ENCODE results near the gene NGF. TPM values are rescaled to one million over a fixed set of nuclear protein-coding genes. Genes with fewer than 3 reads are reported as not detected.
"Not testable (repeated sequence)": the region's sequence is repeated elsewhere in the genome, so short reads cannot be mapped to it uniquely, and the experiment has no call there.

The NGF gene
- total RNA-seq, 1 donor from 2014 or later: 41.7 TPM

GRCh38 chr1:115373305-115373704 is 35.3 kb upstream of the NGF start:
- Mint-ChIP-seq H3K27me3 (ENCODE audit: low read depth) (no peaks in the 10 kb centered on the region), H3K4me1 (ENCODE audit: low read depth) (peaks cover 1% of the 10 kb centered on the region), H3K9me3 (ENCODE audit: low read depth) (no peaks in the 10 kb centered on the region), H3K36me3 (ENCODE audit: low read depth) (no peaks in the 10 kb centered on the region), H3K4me3 (ENCODE audit: unreplicated experiment) (no peak overlapping the region), H3K27ac (ENCODE audit: unreplicated experiment) (no peak overlapping the region)
- DNase-seq (ENCODE audit: low spot score): no peak
- TF ChIP-seq CTCF (IDR thresholded peaks at IDR 0.05): no peak

GRCh38 chr1:115365738-115366137 is 27.7 kb upstream of the NGF start:
- Mint-ChIP-seq H3K27ac (ENCODE audit: unreplicated experiment) (peak overlapping the region; percentile 38), H3K4me1 (ENCODE audit: low read depth) (peaks cover 44% of the 10 kb centered on the region), H3K36me3 (ENCODE audit: low read depth) (no peaks in the 10 kb centered on the region), H3K9me3 (ENCODE audit: low read depth) (peaks cover 10% of the 10 kb centered on the region), H3K27me3 (ENCODE audit: low read depth) (no peaks in the 10 kb centered on the region), H3K4me3 (ENCODE audit: unreplicated experiment) (no peak overlapping the region)
- no peak for DNase-seq (ENCODE audit: low spot score)
- TF ChIP-seq CTCF (IDR thresholded peaks at IDR 0.05): no peak

GRCh38 chr1:115364780-115365155 is 26.7 kb upstream of the NGF start:
- Mint-ChIP-seq H3K36me3 (ENCODE audit: low read depth) (no peaks in the 10 kb centered on the region), H3K4me3 (ENCODE audit: unreplicated experiment) (peak overlapping the region; percentile 38), H3K4me1 (ENCODE audit: low read depth) (peaks cover 44% of the 10 kb centered on the region), H3K27me3 (ENCODE audit: low read depth) (no peaks in the 10 kb centered on the region), H3K27ac (ENCODE audit: unreplicated experiment) (peak overlapping the region; percentile 87), H3K9me3 (ENCODE audit: low read depth) (peaks cover 10% of the 10 kb centered on the region)
- TF ChIP-seq CTCF (IDR thresholded peaks at IDR 0.05): no peak
- DNase-seq (ENCODE audit: low spot score): no peak

- Mint-ChIP-seq H3K27me3 (ENCODE audit: low read depth) (no peaks in the 10 kb centered on the region), H3K9me3 (ENCODE audit: low read depth) (peaks cover 10% of the 10 kb centered on the region), H3K36me3 (ENCODE audit: low read depth) (no peaks in the 10 kb centered on the region), H3K4me3 (ENCODE audit: unreplicated experiment) (peak overlapping the region; percentile 38), H3K4me1 (ENCODE audit: low read depth) (peaks cover 44% of the 10 kb centered on the region), H3K27ac (ENCODE audit: unreplicated experiment) (peak overlapping the region; percentile 87)
- TF ChIP-seq CTCF (IDR thresholded peaks at IDR 0.05): peak; percentile 54
- DNase-seq (ENCODE audit: low spot score): no peak
Observed at GRCh38 chr1:115364046-115364779, 26.2 kb upstream of the NGF start.

GRCh38 chr1:115363171-115363570 is 25.1 kb upstream of the NGF start:
- no peak for DNase-seq (ENCODE audit: low spot score)
- no peak for TF ChIP-seq CTCF (IDR thresholded peaks at IDR 0.05)
- H3K27me3 Mint-ChIP-seq (ENCODE audit: low read depth): no peaks in the 10 kb centered on the region

GRCh38 chr1:115360505-115361129 is 22.6 kb upstream of the NGF start:
- H3K36me3 Mint-ChIP-seq (ENCODE audit: low read depth); H3K4me3 Mint-ChIP-seq (ENCODE audit: unreplicated experiment); H3K9me3 Mint-ChIP-seq (ENCODE audit: low read depth); H3K27ac Mint-ChIP-seq (ENCODE audit: unreplicated experiment); H3K27me3 Mint-ChIP-seq (ENCODE audit: low read depth): not testable (repeated sequence)
- peaks cover 35% of the 10 kb centered on the region for H3K4me1 Mint-ChIP-seq (ENCODE audit: low read depth)
- DNase-seq (ENCODE audit: low spot score): peak; percentile 75

More at GRCh38 chr1:115363171-115363570, 25.1 kb upstream of the NGF start:
- peaks cover 10% of the 10 kb centered on the region for H3K9me3 Mint-ChIP-seq (ENCODE audit: low read depth)
- H3K4me1 Mint-ChIP-seq (ENCODE audit: low read depth): peaks cover 44% of the 10 kb centered on the region
- H3K27ac Mint-ChIP-seq (ENCODE audit: unreplicated experiment): peak overlapping the region; percentile 87
- H3K36me3 Mint-ChIP-seq (ENCODE audit: low read depth): no peaks in the 10 kb centered on the region
- no peak overlapping the region for H3K4me3 Mint-ChIP-seq (ENCODE audit: unreplicated experiment)

- not testable (repeated sequence) for H3K36me3 Mint-ChIP-seq (ENCODE audit: low read depth); H3K27me3 Mint-ChIP-seq (ENCODE audit: low read depth); H3K4me3 Mint-ChIP-seq (ENCODE audit: unreplicated experiment); H3K9me3 Mint-ChIP-seq (ENCODE audit: low read depth); DNase-seq (ENCODE audit: low spot score); H3K27ac Mint-ChIP-seq (ENCODE audit: unreplicated experiment)
- H3K4me1 Mint-ChIP-seq (ENCODE audit: low read depth): peaks cover 28% of the 10 kb centered on the region
Observed at GRCh38 chr1:115359787-115360452, 21.9 kb upstream of the NGF start.
